H1 (cell line): Measurements from ENCODE around the gene BAK1. TPM values are rescaled to one million over a fixed set of nuclear protein-coding genes. Genes with fewer than 3 reads are reported as not detected.

Experiments
- KDM5A ChIP-seq: fragments of 200-600 bp; IDR thresholded peaks from 2 replicates; pipeline ENCODE4 v1.7.1; 2012; ENCODE audit warnings: mild to moderate bottlenecking, low read length, inconsistent platforms, mixed read lengths
- RAD21 ChIP-seq, 2 experiments: IDR thresholded peaks in 1 of 2; conservative IDR thresholded peaks in 1 of 2; 2 replicates each; pipeline ENCODE4 v1.6.1; 2011; ENCODE audit warnings: low read depth in 2 of 2, low read length in 2 of 2, improper control_type of control experiment in 1 of 2, inconsistent platforms in 1 of 2, mild to moderate bottlenecking in 1 of 2, moderate library complexity in 1 of 2
- polyA plus RNA-seq, 7 experiments: library from polyadenylated mRNA; depleted of rRNA in 3 of 7; stranded (reverse) in 5 of 7; unstranded in 2 of 7; fragments of >200 nt in 5 of 7; fragments of 200-250 nt in 2 of 7; gene quantifications; 1 replicate in 5 of 7; 2 replicates in 1 of 7; 4 replicates in 1 of 7; pipeline versions ENCODE4 v1.2.1 to v1.2.3, GENCODE V29; 2011 to 2013; ENCODE audit warnings: missing spikeins in 2 of 7, mixed read lengths in 2 of 7
- total RNA-seq: library from RNA; stranded (reverse); fragmentation: NEBNext Ultra II Directional; extraction: Animal tissue kit (Norgen Biotek cat#: 25700); gene quantifications from 2 replicates; pipeline ENCODE4 v1.2.1, GENCODE V29; 2021
- TF ChIP-seq, protein P1 (sequence below), 3 experiments: IDR thresholded peaks; 1 replicate in 2 of 3; 2 replicates in 1 of 3; pipeline versions ENCODE4 v1.5.1 to v1.6.1; 2011; ENCODE audit warnings: low read length in 3 of 3, mild to moderate bottlenecking in 3 of 3, inconsistent platforms in 2 of 3, low read depth in 1 of 3, moderate library complexity in 1 of 3; ENCODE audit not compliant: insufficient read depth in 1 of 3; ENCODE audit errors: control extremely low read depth in 1 of 3
- TF ChIP-seq, protein P2 (sequence below): IDR thresholded peaks from 2 replicates; pipeline ENCODE4 v1.6.1; 2012; ENCODE audit warnings: inconsistent platforms

The BAK1 gene
- total and polyA plus RNA-seq, 2 of the 8 experiments (the other 6 are each of a cell fraction or from before 2014, with no cell fraction given): 43.3 to 43.4 TPM

DNA sequence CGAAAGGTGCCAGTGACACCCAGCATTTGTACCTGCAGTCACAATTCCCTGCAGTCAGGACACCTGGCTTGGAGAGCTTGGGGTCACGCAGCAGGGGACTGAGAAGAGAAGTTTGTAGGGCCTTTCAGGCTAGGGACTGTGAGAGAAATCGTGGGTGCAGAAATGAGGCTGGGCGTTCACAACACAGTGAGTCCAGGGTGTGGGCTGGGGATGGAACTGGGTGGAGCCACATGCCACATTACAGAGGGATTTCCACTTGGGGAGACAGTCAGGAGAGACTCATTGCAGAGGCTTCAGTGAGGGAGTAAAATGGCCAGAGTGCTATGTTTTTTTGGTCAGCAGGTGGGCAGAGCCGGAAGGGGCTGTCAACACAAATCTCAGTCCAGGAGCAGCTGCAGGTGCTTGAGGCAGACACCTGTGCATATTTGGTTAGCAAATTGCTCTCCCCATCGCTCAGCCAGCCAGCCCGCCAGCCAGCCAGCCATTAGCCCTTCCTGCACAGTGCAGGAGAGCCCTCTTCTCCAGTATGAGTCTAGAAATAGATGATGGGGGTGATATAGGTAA is 48.4 kb upstream of the BAK1 start (continued):
- TF ChIP-seq, protein P1, sequence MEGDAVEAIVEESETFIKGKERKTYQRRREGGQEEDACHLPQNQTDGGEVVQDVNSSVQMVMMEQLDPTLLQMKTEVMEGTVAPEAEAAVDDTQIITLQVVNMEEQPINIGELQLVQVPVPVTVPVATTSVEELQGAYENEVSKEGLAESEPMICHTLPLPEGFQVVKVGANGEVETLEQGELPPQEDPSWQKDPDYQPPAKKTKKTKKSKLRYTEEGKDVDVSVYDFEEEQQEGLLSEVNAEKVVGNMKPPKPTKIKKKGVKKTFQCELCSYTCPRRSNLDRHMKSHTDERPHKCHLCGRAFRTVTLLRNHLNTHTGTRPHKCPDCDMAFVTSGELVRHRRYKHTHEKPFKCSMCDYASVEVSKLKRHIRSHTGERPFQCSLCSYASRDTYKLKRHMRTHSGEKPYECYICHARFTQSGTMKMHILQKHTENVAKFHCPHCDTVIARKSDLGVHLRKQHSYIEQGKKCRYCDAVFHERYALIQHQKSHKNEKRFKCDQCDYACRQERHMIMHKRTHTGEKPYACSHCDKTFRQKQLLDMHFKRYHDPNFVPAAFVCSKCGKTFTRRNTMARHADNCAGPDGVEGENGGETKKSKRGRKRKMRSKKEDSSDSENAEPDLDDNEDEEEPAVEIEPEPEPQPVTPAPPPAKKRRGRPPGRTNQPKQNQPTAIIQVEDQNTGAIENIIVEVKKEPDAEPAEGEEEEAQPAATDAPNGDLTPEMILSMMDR (IDR thresholded peaks at IDR 0.05; ENCODE audit: control extremely low read depth in 1 of 3, insufficient read depth in 1 of 3, low read depth in 1 of 3, low read length in 3 of 3): no peak
- TF ChIP-seq, protein P2, sequence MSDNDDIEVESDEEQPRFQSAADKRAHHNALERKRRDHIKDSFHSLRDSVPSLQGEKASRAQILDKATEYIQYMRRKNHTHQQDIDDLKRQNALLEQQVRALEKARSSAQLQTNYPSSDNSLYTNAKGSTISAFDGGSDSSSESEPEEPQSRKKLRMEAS: no peak
- TF ChIP-seq RAD21 (IDR thresholded peaks at IDR 0.05 in 1 of 2, conservative IDR thresholded peaks at IDR 0.05 in 1 of 2; ENCODE audit: low read depth in 2 of 2, low read length in 2 of 2): no peak
- TF ChIP-seq KDM5A: no peak
- TF ChIP-seq, all 59 proteins: peak for 0
